NCI-H187 treated with DMSO at 0.1 percent for 48 hours (cell line): ENCODE results near the gene IL17RC.
"Not testable (repeated sequence)": the region's sequence is repeated elsewhere in the genome, so short reads cannot be mapped to it uniquely, and the experiment has no call there.

Source experiments
- DNase-seq: peaks from one replicate; lab custom pipeline; 2025; lab: John Stamatoyannopoulos, UW

Gene IL17RC, protein sequence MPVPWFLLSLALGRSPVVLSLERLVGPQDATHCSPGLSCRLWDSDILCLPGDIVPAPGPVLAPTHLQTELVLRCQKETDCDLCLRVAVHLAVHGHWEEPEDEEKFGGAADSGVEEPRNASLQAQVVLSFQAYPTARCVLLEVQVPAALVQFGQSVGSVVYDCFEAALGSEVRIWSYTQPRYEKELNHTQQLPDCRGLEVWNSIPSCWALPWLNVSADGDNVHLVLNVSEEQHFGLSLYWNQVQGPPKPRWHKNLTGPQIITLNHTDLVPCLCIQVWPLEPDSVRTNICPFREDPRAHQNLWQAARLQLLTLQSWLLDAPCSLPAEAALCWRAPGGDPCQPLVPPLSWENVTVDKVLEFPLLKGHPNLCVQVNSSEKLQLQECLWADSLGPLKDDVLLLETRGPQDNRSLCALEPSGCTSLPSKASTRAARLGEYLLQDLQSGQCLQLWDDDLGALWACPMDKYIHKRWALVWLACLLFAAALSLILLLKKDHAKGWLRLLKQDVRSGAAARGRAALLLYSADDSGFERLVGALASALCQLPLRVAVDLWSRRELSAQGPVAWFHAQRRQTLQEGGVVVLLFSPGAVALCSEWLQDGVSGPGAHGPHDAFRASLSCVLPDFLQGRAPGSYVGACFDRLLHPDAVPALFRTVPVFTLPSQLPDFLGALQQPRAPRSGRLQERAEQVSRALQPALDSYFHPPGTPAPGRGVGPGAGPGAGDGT

DNA sequence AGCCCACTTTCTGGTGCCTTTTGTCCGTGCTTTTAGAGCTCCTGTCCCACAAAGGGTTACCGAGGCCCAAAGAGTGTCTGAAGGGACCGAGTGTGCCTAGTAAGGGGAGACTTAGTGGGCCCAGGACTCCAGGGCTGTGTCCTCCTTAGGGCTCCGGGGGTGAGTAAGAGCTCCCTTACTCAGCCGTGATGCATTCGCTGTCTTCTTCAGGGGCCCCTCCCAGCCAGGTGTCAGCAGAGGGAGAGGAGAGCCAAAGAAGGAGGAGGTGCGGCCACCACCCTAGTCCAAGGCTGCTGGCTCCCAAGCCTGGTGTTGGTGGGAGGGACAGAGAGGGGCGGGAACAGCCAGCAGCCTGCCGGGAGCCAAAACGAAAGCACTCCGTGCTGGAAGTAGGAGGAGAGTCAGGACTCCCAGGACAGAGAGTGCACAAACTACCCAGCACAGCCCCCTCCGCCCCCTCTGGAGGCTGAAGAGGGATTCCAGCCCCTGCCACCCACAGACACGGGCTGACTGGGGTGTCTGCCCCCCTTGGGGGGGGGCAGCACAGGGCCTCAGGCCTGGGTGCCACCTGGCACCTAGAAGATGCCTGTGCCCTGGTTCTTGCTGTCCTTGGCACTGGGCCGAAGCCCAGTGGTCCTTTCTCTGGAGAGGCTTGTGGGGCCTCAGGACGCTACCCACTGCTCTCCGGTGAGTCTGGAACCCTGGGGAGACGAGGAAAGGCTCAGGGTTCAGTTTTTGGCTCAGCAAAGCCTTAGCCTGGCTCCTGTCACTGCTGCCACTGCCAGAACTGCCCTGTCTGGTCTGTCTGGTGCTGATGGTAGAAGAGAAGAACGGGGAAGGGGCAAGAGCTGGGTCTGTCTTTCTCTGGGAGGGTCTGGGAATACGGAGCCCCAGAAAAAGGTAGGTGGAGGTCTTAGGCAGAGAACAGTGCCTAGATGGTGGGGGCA, at the start of gene IL17RC:
Gene IL17RC (plus strand): TSS at position 365 of the 947 bp plus-strand sequence. CDS start 218 bp downstream, at position 583.
- peak; percentile 37 for DNase-seq

DNA sequence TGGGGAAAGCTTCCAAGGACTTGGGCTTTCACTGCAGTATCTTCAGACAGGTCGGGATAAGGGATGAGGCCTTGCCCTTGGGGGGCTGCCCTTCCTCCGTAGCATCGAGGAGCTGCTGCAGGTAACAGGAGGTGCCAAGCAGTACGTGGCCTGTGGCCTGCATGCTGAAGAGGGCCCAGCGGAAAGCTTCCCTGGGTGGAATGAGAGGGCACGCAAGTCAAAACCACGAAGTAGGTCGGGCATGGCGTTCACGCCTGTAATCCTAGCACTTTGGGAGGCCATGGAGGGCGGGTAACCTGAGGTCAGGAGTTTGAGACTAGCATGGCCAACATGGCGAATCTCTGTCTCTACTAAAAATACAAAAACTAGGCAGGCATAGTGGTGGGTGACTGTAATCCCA, 49.8 kb upstream of the IL17RC start:
- DNase-seq, result no peak

DNA sequence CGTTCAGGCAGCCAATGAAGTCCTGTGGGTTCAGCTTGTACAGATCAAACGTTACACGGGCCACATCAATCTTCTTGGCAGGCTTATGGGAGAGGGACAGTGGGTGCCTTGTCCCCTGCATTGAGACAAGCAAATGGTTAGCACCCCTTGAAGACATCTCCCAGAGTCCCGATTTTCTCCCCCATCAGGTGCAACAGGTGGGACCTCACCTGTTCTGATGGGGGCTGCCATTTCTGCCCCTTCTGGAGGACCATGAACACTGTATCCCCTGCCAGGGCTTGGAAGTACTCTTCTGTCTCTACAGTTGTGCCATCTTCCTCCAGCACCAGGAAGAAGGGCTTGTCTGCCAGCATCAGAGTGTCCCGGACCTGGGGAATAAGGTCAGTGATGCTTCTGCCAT, 46.9 kb upstream of the IL17RC start:
- DNase-seq, result no peak

DNA sequence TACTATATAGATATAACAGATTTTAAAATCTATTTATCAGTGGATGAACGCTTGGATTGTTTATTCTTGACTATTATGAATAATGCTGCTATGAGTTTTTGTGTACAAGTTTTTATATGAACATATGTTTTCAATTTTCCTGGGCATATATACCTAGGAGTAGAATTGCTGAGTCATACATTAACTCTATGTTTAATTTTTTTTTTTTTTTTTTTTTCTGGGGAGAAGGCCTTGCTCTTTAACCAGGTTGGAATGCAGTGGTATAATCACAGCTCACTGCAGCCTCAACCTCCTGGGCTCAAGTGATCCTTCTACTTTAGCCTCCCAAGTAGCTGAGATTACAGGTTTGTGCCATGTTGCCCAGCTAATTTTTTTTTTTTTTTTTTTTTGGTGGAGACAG, 45.9 kb upstream of the IL17RC start:
- no peak for DNase-seq

DNA sequence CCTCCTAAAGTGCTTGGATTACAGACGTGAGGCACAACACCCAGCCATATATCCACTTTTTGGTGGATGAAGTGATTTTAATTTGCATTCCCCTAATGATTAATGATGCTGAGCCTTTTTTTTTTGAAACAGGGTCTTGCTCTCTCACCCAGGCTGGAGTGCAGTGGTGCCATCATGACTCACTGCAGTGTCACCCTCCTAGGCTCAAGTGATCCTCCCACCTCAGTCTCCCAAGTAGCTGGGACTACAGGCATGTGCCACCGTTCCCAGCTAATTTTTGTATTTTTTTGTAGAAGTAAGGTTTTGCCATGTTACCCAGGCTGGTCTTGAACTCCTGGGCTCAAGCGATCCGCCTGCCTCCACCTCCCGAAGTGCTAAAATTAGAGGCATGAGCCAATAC, 44.8 kb upstream of the IL17RC start:
- not testable (repeated sequence) for DNase-seq

DNA sequence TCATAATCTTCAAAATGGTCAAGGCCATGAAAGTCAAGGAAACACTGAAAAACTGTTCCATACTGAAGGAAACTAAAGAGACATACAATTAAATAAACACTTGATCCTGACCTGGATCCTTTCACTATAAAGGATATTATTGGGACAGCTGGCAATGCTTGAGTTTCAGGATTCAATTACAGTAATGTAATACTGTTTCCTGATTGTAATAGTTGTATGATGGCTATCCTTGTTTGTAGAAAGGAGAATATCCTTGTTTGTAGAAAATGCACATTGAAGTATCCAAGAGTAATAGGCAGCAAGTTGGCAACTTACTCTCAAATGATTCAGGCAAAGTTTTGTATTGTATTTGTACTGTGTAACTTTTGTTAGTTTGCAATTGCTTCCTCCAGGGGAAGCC, 41.5 kb upstream of the IL17RC start:
- DNase-seq, result no peak

DNA sequence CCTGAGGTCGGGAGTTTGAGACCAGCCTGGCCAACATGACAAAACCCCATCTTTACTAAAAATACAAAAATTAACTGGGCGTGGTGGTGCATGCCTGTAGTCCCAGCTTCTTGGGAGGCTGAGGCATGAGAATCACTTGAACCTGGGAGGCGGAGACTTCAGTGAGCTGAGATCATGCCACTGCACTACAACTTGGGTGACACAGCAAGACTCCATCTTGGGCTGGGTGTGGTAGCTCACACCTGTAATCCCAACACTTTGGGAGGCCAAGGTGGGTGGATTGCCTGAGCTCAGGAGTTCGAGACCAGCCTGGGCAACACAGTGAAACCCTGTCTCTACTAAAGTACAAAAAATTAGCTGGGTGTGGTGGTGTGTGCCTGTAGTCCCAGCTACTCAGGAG, 40.6 kb upstream of the IL17RC start:
- DNase-seq, result not testable (repeated sequence)

DNA sequence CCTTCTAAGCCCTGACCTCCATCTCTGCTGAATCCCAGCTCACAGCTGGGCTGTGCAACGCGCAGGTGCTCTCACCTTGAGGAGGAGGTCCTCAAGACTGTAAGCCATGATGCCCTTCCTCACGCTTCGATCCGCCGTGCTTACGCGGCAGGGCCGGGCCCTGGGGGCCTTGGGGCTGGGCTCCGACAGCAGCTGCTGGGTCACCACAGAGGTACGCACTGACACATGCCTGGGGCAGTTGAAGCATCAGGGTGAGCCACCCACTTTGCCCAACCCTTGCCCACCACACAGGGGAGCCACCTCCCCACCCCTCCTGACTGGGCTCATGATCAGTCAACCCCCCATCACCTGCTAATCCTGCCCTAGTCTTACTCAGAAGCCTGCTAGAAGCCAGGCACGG, 39.9 kb upstream of the IL17RC start:
- DNase-seq, result no peak

DNA sequence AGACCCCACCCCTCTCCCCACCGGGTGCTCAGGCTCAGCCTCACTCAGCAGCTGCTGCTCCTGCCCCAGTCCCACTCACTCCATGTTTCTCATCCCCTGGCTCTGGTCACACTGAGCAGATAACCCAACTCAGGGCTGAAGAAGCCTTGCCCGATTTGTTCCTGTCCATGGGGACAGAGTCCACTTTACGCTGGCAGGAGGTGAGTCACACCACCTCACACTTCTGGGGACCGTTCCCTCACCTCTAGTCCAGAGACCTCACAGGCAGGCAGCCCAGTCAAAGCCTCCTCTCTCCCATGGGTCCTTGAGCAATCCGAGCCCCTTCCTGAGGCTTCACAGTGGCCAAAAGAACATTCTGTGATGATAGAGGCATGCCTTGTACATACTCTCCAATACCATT, 38.2 kb upstream of the IL17RC start:
- no peak for DNase-seq

DNA sequence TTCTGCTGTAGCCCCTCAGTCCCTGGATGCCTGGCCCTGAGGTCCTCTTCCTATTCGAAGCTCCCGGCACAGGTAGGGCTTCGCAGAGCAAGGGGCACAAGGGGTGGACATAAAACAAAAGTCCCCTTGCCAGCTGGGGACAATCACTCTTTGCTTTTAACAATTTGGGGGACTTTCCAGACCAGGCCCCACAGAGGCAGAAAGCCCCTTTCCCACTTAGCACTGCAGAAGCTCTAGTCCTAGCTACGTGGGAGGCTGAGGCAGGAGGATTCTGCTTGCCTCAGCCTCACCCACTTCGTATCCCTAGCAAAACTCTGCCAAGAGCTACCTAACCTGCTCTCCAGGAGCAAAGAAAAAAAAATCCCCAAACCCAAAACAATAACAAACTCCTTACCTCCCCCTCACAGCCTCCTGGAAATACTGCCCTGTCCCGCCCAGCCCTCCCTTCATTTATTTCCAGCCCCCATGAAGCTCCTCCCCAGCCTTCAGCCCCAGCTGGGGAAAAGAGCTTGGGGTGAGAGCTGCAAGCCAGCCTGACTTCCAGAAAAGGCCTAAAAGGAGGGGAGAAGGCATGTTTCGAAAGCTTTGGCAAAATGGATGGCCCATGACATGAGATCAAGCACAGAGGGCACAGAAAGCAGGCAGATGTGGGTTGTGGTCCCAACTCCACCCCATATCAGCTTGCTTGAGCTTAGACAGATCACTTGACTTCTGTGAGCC, 36.9 kb upstream of the IL17RC start, which contains the start of gene CIDEC:
Gene CIDEC (minus strand): TSS at position 424 of the 720 bp plus-strand sequence. CDS start 1,767 bp downstream, outside the sequence.
- no peak for DNase-seq

DNA sequence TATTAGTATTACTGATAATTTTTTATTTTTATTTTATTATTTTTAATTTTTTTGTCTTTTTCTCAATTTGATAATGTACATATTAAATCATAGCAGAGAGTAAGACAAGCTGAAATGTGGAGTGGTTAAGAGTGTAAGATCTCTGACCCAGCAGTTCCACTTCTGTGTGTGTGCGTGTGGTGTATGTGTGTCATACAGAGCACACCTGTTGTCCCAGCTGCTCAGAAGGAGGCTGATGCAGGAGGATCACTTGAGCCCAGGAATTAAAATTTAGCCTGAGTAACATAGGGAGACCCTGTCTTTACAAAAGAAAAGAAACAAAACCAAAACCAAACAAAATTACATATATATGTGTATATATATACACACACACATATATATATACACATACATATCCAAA, 35.5 kb upstream of the IL17RC start:
- no peak for DNase-seq

DNA sequence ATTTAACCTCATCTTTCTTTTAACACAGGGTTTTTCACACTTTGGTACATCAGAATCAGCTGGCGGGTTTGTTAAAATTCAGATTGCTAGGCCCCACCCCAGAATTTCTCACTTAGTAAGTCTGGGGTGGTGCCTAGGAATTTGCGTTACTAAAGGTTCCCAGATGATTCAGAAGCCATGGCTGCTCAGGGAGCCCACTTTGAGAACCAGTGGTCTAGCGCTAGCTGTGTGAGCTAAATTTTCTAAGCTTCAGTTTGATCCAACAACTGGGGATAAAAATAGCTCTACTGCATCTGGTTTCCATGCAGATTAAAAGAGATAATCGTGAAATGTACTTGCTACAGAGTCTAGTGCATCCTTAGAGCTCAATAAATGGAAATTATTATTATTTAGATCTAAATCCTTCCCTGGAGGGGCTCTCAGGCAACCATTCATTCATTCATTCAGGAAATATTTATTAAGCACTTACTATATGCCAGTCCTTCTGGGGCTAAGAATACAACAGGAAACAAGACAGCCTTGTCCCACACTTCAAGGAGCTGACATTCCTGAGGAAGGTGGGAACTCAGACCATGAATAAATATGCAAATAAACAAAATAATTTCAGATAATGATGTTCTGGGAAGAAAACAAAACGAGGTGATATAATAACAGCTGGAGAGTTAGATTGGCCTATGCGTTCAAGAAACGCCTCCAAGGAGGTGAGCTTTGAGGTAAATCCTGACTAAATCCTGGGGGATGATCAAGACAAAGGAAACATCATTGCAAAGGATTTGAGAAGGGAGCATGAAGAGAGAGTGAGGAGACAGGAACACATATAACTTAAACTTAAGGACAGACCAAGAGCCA, 33.0 kb upstream of the IL17RC start:
- no peak for DNase-seq

DNA sequence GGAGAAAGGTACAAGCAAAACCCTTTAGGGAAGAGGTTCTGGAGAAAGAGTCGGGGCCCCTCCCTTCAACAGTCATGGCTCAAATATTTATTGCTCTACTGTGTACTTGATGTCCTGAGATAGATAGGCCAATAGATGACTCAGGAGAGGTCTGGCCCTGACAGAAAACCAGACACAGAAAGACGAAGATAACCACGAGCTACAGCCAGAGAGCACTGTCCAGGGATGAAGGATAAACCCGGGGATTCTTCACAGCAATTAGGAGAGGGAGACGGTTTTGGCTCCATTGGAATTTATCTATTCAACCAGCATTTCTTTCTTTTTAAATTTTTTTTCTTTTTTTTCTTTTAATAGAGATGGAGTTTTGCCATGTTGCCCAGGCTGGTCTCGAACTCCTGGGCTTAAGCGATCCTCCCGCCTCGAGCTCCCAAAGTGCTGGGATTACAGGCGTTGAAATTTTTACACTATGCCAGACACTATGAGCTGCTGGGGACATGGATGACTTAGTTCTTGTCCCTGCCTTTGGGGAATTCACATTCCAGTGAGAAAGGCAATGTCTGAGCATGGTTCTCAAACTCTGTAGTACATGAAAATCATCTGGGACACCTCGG, 32.2 kb upstream of the IL17RC start:
- DNase-seq, result no peak

DNA sequence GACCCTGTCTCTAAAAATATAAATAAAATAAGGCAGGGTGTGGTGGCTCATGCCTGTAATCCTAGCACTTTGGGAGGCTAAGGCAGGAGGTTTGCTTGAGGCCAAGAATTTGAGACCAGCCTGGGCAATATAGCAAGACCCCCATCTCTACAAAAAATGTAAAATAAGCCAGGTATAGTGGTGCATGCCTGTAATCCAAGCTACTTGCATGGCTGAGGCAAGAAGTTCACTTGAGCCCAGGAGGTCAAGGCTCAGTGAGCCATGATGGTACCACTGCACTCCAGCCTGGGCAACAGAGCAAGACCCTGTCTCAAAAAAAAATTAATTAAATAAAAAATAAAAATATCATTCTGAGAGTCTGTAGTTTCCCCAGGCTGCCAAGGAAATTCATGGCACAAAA, 30.6 kb upstream of the IL17RC start:
- no peak for DNase-seq

DNA sequence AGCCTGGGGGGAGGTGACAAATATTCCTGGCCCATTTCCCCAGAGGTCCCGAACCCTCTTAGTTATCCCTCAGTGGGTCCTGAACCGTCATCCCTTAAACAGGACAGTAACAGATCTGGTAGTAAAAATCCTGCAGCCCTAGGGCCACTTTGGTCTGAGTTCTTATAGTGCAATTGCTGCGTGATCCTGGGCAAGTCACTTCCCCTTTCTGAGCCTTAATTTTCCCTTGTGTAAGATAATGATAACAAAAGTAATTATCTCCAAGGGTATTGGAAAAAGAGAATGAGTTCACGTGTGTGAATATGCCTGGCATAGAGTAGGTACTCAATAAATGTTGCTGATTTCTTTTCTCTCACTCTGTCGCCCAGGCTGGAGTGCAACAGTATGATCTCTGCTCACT, 29.4 kb upstream of the IL17RC start:
- DNase-seq, result no peak

DNA sequence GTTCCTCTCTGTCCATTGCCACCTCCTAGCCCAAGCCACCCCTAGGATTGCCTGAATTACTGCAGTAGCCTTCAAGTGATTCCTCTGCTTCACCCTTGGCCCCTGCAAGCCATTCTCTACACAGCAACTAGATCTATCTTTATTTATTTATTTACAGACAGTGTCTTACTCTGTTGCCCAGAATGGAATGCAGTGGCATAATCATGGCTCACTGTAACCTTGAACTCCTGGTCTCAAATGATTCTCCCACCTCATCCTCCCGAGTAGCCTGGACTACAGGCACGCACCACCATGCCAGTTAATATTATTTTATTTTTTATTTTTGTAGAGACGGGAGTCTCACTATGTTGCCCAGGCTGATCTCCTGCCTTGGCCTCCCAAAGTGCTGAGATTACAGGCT, 28.4 kb upstream of the IL17RC start:
- no peak for DNase-seq

DNA sequence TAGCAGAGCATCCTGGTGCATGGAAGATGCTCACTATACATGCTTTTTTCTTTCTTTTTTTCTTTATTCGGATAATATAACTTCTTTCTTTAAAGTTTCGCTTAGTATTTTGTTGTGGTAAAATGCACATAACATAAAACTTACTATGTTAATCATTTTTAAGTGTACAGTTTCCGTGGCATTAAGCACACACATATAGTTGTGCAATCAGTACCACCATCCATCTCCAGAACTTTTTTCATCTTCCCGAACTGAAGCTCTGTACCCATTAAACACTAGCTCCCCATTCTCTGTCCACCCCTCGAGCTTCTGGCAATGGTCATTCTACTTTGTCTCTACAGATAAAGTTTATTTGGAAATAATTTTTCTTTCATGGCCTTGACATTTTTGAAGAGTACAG, 27.5 kb upstream of the IL17RC start:
- DNase-seq, result no peak

DNA sequence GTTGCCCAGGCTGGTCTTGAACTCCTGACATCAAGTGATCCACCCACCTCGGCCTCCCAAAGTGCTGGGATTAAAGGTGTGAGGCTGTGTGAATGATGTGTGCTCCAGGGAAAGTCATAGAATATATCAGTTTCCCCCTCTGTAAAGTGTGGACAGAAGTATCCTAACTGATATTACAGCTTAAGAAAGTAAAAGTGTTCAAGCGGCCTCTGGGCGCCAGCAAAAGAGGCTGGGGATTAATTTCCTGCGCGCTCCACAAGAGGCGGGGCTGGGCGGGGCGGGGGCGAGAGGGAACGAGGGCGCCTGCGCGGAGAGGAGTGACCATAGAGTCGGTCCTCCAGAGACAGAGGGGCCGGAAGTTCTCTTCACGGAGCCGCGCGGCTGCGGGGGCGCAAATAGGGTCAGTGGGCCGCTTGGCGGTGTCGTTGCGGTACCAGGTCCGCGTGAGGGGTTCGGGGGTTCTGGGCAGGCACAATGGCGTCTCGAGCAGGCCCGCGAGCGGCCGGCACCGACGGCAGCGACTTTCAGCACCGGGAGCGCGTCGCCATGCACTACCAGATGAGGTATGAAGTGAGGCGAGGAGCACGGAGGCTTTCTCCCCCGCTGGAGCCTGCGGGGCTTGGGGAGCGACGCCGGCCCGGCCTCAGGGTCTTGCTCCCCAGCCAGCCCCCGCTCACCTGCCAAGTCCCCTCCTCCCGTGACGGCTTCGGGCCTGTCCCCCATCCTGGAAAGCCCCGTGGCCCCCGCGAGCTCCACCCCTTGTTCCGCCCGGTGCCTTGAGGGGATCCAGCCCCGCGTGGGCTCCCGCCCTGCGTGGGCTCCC, 26.4 kb upstream of the IL17RC start, which contains the start of gene JAGN1:
Gene JAGN1 (plus strand): TSS at position 362 of the 823 bp plus-strand sequence. CDS start 113 bp downstream, at position 475.
- DNase-seq, result no peak

DNA sequence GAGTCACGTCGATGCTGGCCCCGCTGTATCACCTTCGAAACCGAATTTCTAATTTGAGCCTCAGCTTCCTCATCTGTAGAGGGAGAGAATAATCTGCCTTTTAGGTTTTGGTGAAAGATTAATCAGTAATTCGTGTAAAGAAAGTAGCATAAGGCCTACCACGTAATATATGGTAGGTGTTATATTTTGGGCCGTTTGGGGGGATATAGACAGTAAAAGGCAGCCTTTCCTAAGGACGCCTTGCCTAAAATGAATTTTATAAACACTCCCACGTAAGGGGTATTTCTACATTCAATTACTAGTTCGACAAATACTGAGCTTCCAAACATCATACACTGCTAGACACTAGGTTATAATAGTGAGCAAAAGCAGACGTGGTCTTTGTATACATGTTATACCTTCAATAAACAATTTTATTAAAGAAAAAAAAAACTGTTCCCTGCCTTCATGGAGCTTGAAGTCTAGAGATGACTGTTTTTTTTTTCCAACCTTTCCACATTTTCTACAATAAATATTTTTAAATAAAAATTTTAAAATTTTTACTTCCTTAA, 25.8 kb upstream of the IL17RC start:
- no peak for DNase-seq
